Measurements from ENCODE around the gene ZBED2. TPM values are rescaled to one million over a fixed set of nuclear protein-coding genes. Genes with fewer than 3 reads are reported as not detected.
"Not testable (repeated sequence)": the region's sequence is repeated elsewhere in the genome, so short reads cannot be mapped to it uniquely, and the experiment has no call there.

The ZBED2 gene
- total RNA-seq, 1 experiment from 2014 or later: 54.7 TPM

DNA sequence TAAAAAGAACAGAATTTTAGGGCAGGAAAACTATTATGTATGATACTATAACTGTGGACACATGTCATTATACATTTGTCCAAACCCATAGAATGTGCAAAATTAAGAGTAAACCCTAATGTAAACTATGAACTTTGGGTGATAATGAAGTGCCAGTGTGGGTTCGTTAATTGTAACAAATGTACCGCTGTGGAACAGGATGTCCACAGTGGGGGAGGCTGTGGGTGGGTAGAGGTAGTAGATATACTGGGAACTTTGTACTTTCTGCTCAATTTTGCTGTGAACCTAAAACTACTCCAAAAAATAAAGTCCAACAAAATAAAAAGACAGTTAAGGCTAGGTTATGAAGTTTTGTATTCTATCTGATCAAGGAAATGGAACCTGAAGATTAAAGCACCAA lies 28.3 kb downstream of the ZBED2 start:
- CTCF ChIA-PET: no interaction called here
- no peak overlapping the region for H3K4me3 ChIP-seq
- H3K9me3 ChIP-seq (ENCODE audit: insufficient read depth, low read depth): no peaks in the 10 kb centered on the region
- POLR2A ChIA-PET (ENCODE audit: unreplicated experiment): no interaction called here
- DNase-seq: no peak
- no peak overlapping the region for H3K27ac ChIP-seq
- H3K4me2 ChIP-seq: no peak overlapping the region
- TF ChIP-seq EZH2 (IDR thresholded peaks at IDR 0.05; ENCODE audit: low read depth): no peak
- TF ChIP-seq, protein P1, sequence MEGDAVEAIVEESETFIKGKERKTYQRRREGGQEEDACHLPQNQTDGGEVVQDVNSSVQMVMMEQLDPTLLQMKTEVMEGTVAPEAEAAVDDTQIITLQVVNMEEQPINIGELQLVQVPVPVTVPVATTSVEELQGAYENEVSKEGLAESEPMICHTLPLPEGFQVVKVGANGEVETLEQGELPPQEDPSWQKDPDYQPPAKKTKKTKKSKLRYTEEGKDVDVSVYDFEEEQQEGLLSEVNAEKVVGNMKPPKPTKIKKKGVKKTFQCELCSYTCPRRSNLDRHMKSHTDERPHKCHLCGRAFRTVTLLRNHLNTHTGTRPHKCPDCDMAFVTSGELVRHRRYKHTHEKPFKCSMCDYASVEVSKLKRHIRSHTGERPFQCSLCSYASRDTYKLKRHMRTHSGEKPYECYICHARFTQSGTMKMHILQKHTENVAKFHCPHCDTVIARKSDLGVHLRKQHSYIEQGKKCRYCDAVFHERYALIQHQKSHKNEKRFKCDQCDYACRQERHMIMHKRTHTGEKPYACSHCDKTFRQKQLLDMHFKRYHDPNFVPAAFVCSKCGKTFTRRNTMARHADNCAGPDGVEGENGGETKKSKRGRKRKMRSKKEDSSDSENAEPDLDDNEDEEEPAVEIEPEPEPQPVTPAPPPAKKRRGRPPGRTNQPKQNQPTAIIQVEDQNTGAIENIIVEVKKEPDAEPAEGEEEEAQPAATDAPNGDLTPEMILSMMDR (conservative IDR thresholded peaks at IDR 0.05): no peak
- BruUV-seq (replicated peaks): no TSS peak
- no peaks in the 10 kb centered on the region for H4K20me1 ChIP-seq (ENCODE audit: insufficient read depth)
- no peaks in the 10 kb centered on the region for H3K27me3 ChIP-seq (ENCODE audit: insufficient read depth, low read depth)
- H3K4me1 ChIP-seq (replicated peaks; ENCODE audit: insufficient read depth): peaks cover 9% of the 10 kb centered on the region; the same call in 1 of the 2 replicates
- H3K79me2 ChIP-seq (ENCODE audit: low read depth): no peaks in the 10 kb centered on the region
- H3K36me3 ChIP-seq (ENCODE audit: low read depth): no peaks in the 10 kb centered on the region
- H2AFZ ChIP-seq: no peak overlapping the region
- H3F3A ChIP-seq (ENCODE audit: insufficient read depth, low read depth): no peaks in the 10 kb centered on the region
- no peaks in the 10 kb centered on the region; the same call in none of the 2 replicates for H3K9me2 ChIP-seq (ENCODE audit: insufficient read depth)
- intact Hi-C loops (cut with micrococcal nuclease; ENCODE audit: unreplicated experiment): no loop called here

DNA sequence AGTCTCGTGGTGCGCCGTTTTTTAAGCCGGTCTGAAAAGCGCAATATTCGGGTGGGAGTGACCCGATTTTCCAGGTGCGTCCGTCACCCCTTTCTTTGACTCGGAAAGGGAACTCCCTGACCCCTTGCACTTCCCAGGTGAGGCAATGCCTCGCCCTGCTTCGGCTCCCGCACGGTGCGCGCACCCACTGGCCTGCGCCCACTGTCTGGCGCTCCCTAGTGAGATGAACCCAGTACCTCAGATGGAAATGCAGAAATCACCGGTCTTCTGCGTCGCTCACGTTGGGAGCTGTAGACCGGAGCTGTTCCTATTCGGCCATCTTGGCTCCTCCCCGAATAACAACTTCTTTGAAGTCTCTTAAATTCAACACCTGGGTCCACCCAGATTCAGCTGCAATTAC lies 33.2 kb downstream of the ZBED2 start:
- H3K27me3 ChIP-seq (ENCODE audit: insufficient read depth, low read depth); H4K20me1 ChIP-seq (ENCODE audit: insufficient read depth); H3F3A ChIP-seq (ENCODE audit: insufficient read depth, low read depth); H3K27ac ChIP-seq; DNase-seq; H3K9me3 ChIP-seq (ENCODE audit: insufficient read depth, low read depth); H3K79me2 ChIP-seq (ENCODE audit: low read depth); H3K9me2 ChIP-seq (ENCODE audit: insufficient read depth); intact Hi-C loops (cut with micrococcal nuclease; ENCODE audit: unreplicated experiment); CTCF ChIA-PET; H3K36me3 ChIP-seq (ENCODE audit: low read depth); H3K4me1 ChIP-seq (replicated peaks; ENCODE audit: insufficient read depth); POLR2A ChIA-PET (ENCODE audit: unreplicated experiment); BruUV-seq (replicated peaks): not testable (repeated sequence)
- Histone ChIP-seq H2AFZ (peak overlapping the region; percentile 84), H3K4me3 (peak overlapping the region; percentile 55), H3K4me2 (peak overlapping the region; percentile 66)

DNA sequence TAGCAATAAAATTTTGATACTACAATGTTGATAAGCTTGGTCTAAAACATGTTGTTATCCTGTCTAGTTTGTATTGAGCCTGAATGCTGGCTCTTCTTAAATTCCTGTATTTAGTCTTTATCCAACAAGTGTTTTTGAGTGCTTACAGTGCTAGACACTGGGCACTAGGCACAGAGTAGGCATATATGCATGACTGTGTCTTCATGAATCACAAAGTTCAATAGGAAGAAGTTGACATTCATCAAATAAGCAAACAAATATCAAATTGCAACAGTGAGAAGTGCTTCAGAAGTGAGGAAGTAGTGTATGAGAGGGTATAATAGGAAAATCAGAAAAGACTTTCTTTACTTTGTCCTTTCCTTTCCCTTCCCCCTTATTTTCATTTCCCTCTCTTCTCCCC lies 46.4 kb downstream of the ZBED2 start:
- CTCF ChIA-PET: no interaction called here

More for the DNA sequence above, 46.4 kb downstream of the ZBED2 start:
- Histone ChIP-seq H3K4me2 (peak overlapping the region; percentile 10), H4K20me1 (ENCODE audit: insufficient read depth) (no peaks in the 10 kb centered on the region), H3K27ac (no peak overlapping the region), H2AFZ (no peak overlapping the region), H3K9me2 (ENCODE audit: insufficient read depth) (no peaks in the 10 kb centered on the region), H3K36me3 (ENCODE audit: low read depth) (no peaks in the 10 kb centered on the region), H3K79me2 (ENCODE audit: low read depth) (no peaks in the 10 kb centered on the region), H3K9me3 (ENCODE audit: insufficient read depth, low read depth) (no peaks in the 10 kb centered on the region; the same call in 1 of the 2 replicates), H3F3A (ENCODE audit: insufficient read depth, low read depth) (no peaks in the 10 kb centered on the region; the same call in 1 of the 2 replicates), H3K27me3 (ENCODE audit: insufficient read depth, low read depth) (no peaks in the 10 kb centered on the region), H3K4me1 (replicated peaks; ENCODE audit: insufficient read depth) (peaks cover 15% of the 10 kb centered on the region), H3K4me3 (no peak overlapping the region)
- no TSS peak for BruUV-seq (replicated peaks)
- POLR2A ChIA-PET (ENCODE audit: unreplicated experiment): no interaction called here
- intact Hi-C loops (cut with micrococcal nuclease; ENCODE audit: unreplicated experiment): no loop called here
- DNase-seq: peak in 1 of 2 experiments; percentile 55
- TF ChIP-seq EZH2 (IDR thresholded peaks at IDR 0.05; ENCODE audit: low read depth): no peak
- TF ChIP-seq, protein P1 (conservative IDR thresholded peaks at IDR 0.05): no peak

Data from PC-9 (cell line).